Osteocyte (in vitro differentiated cells): Measurements from ENCODE around the gene RALGPS2. TPM values are rescaled to one million over a fixed set of nuclear protein-coding genes. Genes with fewer than 3 reads are reported as not detected.
A peak's percentile ranks its signal among the peaks of the same experiment; 100 is the strongest.

Experiments
- DNase-seq: peaks from one replicate; pipeline ENCODE4 v3.0.0; 2021; ENCODE audit warnings: mixed read lengths; ENCODE audit not compliant: unreplicated experiment; ENCODE audit errors: extremely low spot score
- H3K27ac Mint-ChIP-seq: one replicate; pipeline ENCODE4 v1.8.0; 2021; ENCODE audit warnings: mild to moderate bottlenecking, mixed read lengths; ENCODE audit not compliant: unreplicated experiment
- H3K27me3 Mint-ChIP-seq: one replicate; pipeline ENCODE4 v1.8.0; 2021; ENCODE audit warnings: mixed read lengths; ENCODE audit not compliant: unreplicated experiment
- H3K36me3 Mint-ChIP-seq: one replicate; pipeline ENCODE4 v1.8.0; 2021; ENCODE audit warnings: mixed read lengths; ENCODE audit not compliant: unreplicated experiment
- H3K4me1 Mint-ChIP-seq: one replicate; pipeline ENCODE4 v1.8.0; 2021; ENCODE audit warnings: mixed read lengths; ENCODE audit not compliant: unreplicated experiment
- H3K4me3 Mint-ChIP-seq: one replicate; pipeline ENCODE4 v1.8.0; 2021; ENCODE audit warnings: mild to moderate bottlenecking, moderate library complexity, mixed read lengths; ENCODE audit not compliant: unreplicated experiment
- H3K9me3 Mint-ChIP-seq: one replicate; pipeline ENCODE4 v1.8.0; 2021; ENCODE audit warnings: mixed read lengths; ENCODE audit not compliant: unreplicated experiment
- CTCF ChIP-seq: fragments of 200-600 bp; sonication (generic); IDR thresholded peaks from 2 replicates; pipeline ENCODE4 v1.5.0; 2021; ENCODE audit warnings: antibody characterized with exemption, mild to moderate bottlenecking, moderate library complexity
- total RNA-seq: library from RNA; stranded (reverse); gene quantifications from 2 replicates; pipeline ENCODE4 v1.2.1, GENCODE V29; 2021

RALGPS2 gene
- total RNA-seq, 1 donor from 2014 or later, result 6.5 TPM

- Mint-ChIP-seq H3K27ac (no peak overlapping the region), H3K27me3 (no peaks in the 10 kb centered on the region), H3K4me3 (no peak overlapping the region), H3K9me3 (peaks cover 12% of the 10 kb centered on the region), H3K4me1 (peaks cover 25% of the 10 kb centered on the region), H3K36me3 (peaks cover 9% of the 10 kb centered on the region)
- DNase-seq, result no peak
- TF ChIP-seq CTCF, result no peak
Observed at GRCh38 chr1:178926046-178926445, 201.0 kb downstream of the RALGPS2 start.

DNA sequence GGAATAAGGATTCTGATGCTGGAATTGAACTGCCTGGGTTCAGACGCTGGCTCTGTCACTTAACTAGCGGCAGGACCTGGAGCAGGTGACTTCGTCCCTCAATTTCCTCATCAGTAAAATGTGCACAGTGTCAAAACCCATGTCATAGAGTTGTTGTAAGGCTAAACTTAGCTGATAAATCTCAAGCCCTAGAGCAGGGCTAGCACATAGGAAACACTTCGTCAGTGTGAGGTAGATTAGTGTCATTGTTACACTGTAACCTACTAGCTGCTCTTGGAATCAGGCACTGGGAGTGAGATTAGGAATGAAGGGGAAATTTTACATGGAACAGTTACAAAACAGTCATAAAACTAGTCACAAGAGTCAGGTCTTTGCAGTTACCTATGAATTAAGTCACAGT, 202.0 kb downstream of the RALGPS2 start:
- no peak for TF ChIP-seq CTCF
- Mint-ChIP-seq H3K9me3 (peaks cover 12% of the 10 kb centered on the region), H3K36me3 (peaks cover 9% of the 10 kb centered on the region), H3K27me3 (no peaks in the 10 kb centered on the region), H3K27ac (no peak overlapping the region), H3K4me3 (no peak overlapping the region), H3K4me1 (peaks cover 35% of the 10 kb centered on the region)
- no peak for DNase-seq

- peaks cover 45% of the 10 kb centered on the region for H3K4me1 Mint-ChIP-seq
- no peaks in the 10 kb centered on the region for H3K27me3 Mint-ChIP-seq
- no peak for DNase-seq
- TF ChIP-seq CTCF, result no peak
- no peak overlapping the region for H3K4me3 Mint-ChIP-seq
- H3K27ac Mint-ChIP-seq, result no peak overlapping the region
- peaks cover 9% of the 10 kb centered on the region for H3K36me3 Mint-ChIP-seq
- peaks cover 12% of the 10 kb centered on the region for H3K9me3 Mint-ChIP-seq
Observed at GRCh38 chr1:178928041-178928440, 203.0 kb downstream of the RALGPS2 start.

GRCh38 chr1:178928976-178929375, 203.9 kb downstream of the RALGPS2 start:
- Mint-ChIP-seq H3K4me3 (no peak overlapping the region), H3K27ac (peak overlapping the region; percentile 86), H3K36me3 (peaks cover 9% of the 10 kb centered on the region), H3K9me3 (peaks cover 12% of the 10 kb centered on the region), H3K4me1 (peaks cover 53% of the 10 kb centered on the region), H3K27me3 (no peaks in the 10 kb centered on the region)
- TF ChIP-seq CTCF, result no peak
- no peak for DNase-seq

- Mint-ChIP-seq H3K4me3 (peak overlapping the region; percentile 19), H3K4me1 (peaks cover 55% of the 10 kb centered on the region), H3K36me3 (no peaks in the 10 kb centered on the region), H3K9me3 (no peaks in the 10 kb centered on the region), H3K27me3 (no peaks in the 10 kb centered on the region), H3K27ac (peak overlapping the region; percentile 93)
- DNase-seq, result peak; percentile 84
- no peak for TF ChIP-seq CTCF
Observed at GRCh38 chr1:178931858-178932551, 207.0 kb downstream of the RALGPS2 start.
